Middle frontal gyrus (tissue), 1 donor: Measurements from ENCODE around the gene MS4A6E.

Experiments
- DNase-seq: peaks from one replicate; pipeline ENCODE4 v3.0.0-alpha.2; 2015; ENCODE audit warnings: low spot score; ENCODE audit errors: extremely low spot score

Gene MS4A6E

DNA sequence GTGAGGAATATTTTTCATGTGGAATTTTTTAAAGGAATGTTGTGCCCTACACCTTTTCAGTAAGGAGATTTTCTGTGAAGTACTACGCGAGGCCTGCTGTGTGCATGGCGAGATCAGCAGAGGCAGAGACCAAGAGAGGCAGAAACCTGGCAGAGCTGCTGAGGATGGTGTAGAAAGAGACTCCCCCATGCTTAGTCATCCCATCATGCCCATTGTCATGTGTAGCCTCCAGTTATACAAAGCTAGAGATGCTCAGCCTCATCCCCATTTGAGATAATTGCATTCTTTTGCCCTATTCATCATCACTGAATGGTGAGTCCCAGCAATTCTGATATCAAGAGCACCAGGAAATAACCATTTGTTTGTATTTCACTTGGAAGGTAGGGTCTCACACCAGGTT lies 48.3 kb downstream of the MS4A6E start:
- DNase-seq: no peak

DNA sequence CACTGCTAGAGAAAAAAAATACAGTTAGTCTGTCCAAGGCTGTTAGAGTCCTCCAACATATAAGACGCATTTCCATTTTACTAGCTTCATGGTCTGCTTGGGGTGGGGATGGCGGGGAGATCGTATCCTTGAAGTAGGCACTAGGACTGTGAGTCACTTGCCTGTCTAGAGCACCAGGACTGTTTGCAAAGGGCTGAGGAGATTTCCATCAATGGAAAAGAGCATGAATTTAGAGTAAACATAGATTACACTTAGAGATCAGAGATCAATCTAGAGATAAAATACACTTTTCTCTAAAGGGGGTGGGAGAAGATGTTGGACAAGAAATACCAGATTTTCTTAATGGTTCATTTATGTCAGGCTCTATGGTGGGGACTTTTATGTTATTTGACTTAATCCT lies 49.5 kb downstream of the MS4A6E start:
- no peak for DNase-seq

DNA sequence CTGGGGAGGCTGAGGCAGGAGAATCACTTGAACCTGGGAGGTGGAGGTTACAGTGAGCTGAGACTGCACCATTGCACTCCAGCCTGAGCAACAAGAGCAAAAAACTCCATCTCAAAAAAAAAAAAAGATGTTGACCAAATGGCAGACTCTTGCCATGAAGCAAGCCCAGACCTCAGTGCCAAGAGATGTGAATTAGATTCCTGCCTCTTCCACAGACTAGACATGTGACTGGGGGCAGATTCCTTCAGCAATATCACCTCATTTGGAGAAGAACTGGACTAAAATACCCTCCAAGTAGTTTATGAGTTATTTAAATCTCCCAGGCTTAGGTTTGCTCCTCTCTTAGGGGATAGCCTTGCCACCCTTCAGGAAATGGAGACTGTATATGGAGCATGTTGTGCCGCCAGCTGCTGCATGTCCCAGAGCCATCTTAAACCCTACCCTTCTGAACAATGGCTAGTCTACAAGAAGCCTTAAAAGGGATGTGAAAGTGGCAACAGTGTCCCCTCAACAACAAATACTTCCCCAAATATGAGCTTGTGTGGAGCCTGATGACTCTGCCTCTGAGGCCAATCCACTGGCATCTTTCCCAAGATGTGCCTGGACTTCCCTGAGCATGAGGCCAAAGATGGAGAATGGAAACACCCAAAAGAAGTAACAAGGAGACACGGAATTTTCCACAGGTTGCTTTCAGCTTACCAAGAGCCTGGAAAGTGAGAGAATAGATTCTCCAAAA lies 50.5 kb downstream of the MS4A6E start:
- DNase-seq: no peak

DNA sequence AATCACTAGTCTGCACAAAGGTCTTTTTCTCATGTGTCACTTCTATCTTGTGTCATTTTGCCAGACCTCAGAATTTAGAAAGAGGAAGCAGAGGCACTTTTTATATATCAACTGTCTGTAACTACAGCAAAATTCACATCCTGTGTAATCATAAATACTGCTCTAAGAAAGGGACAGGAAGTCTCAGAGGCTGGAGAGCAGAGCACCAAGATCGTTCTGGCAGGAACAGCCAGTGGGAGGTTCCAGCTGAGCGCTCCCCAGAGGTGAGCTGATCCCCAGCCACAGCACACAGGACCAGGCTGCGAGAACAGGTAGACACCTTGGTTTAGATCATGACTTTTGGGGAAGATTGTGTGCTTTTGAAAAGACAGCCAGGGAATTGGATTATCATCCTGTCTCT lies 51.3 kb downstream of the MS4A6E start, which contains the start of gene MS4A7:
TSS of gene MS4A7 (plus strand) at position 179 of the 400 bp plus-strand sequence. CDS start 4,610 bp downstream, outside the sequence.
- DNase-seq: no peak

DNA sequence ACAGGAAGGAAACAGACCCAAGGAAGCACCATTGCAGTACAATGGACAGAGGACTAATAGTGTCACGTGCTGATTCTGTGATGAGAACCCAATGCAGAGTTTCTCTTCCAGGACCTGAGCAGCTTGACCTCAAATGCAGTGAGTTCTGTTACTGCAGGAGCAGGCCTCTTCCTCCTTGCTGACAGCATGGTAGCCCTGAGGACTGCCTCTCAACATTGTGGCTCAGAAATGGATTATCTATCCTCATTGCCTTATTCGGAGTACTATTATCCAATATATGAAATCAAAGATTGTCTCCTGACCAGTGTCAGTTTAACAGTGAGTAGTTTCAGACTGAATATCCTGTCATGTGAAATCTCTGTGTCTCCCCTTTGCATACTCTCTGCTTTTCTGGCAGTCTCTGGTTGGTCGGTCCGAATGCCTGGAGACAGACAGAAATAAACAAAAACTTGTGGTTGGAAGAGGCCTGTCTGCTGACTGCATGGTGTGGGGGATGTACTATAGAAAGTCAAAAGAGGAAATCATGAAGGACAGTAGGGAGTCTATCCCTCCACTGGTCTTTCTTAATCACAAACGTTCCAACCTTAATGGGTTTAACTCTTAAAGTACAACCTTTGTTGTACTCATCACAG lies 62.3 kb downstream of the MS4A6E start:
- no peak for DNase-seq

DNA sequence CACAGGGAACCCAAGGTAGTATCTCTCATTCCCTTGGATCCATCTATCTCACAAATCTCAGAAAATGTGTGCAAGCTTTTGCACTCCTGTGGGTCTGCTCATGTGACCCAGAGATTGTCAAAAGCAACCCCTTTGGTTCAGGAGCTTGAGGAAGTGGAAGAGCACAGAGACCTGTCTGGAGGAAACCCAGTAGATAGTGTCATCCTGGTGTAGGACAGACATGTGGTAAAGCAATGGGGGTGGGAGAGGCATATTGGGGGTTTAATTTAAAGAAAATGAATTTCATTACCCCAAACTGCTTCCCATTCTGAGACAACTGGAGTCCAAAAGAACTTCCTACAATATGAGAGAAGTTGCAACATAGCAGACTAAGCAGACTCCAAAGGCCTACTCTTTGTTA lies 63.4 kb downstream of the MS4A6E start:
- DNase-seq: no peak
